Raji (cell line): ENCODE data around the gene PHACTR1.

Experiments
- POLR2A ChIP-seq: IDR thresholded peaks from 2 replicates; pipeline ENCODE4 v1.6.1; 2011; ENCODE audit warnings: low read depth, low read length, control low read depth; ENCODE audit not compliant: insufficient read depth

PHACTR1 gene

GRCh38 chr6:13277231-13277630, 560.7 kb downstream of the PHACTR1 start:
- no peak for TF ChIP-seq POLR2A

- no peak for TF ChIP-seq POLR2A
These were observed 561.6 kb downstream of the PHACTR1 start for GRCh38 chr6:13278164-13278563.

GRCh38 chr6:13278991-13279390, 562.4 kb downstream of the PHACTR1 start:
- TF ChIP-seq POLR2A = no peak

- TF ChIP-seq POLR2A = no peak
These were observed 563.7 kb downstream of the PHACTR1 start for GRCh38 chr6:13280254-13280653.

- no peak for TF ChIP-seq POLR2A
These were observed 565.1 kb downstream of the PHACTR1 start for GRCh38 chr6:13281686-13282085.

- no peak for TF ChIP-seq POLR2A
These were observed 566.0 kb downstream of the PHACTR1 start for GRCh38 chr6:13282393-13283069.

- TF ChIP-seq POLR2A = no peak
These were observed 566.8 kb downstream of the PHACTR1 start for GRCh38 chr6:13283331-13283730.

- TF ChIP-seq POLR2A = no peak
These were observed 568.1 kb downstream of the PHACTR1 start for GRCh38 chr6:13284646-13285045.

- TF ChIP-seq POLR2A = no peak
These were observed 569.1 kb downstream of the PHACTR1 start for GRCh38 chr6:13285705-13286104.

GRCh38 chr6:13286181-13286580, 569.6 kb downstream of the PHACTR1 start:
- no peak for TF ChIP-seq POLR2A

GRCh38 chr6:13287104-13287503, 570.5 kb downstream of the PHACTR1 start:
- no peak for TF ChIP-seq POLR2A

GRCh38 chr6:13288481-13288880, 571.9 kb downstream of the PHACTR1 start:
- TF ChIP-seq POLR2A = no peak

GRCh38 chr6:13288969-13289391, 572.4 kb downstream of the PHACTR1 start:
- TF ChIP-seq POLR2A = no peak

- no peak for TF ChIP-seq POLR2A
These were observed 573.3 kb downstream of the PHACTR1 start for GRCh38 chr6:13289789-13290318.

- TF ChIP-seq POLR2A = no peak
These were observed 573.8 kb downstream of the PHACTR1 start for GRCh38 chr6:13290335-13290734.

- TF ChIP-seq POLR2A = no peak
These were observed 576.2 kb downstream of the PHACTR1 start for GRCh38 chr6:13292774-13293173.
